ENCODE measurements around the gene CHCHD3. TPM values are rescaled to one million over a fixed set of nuclear protein-coding genes. Genes with fewer than 3 reads are reported as not detected.

CHCHD3 gene
- total and polyA plus RNA-seq, 2 experiments from 2014 or later, result 65.3 to 68.5 TPM

GRCh38 chr7:133011746-133012145 lies 70.1 kb downstream of the CHCHD3 start:
- Histone ChIP-seq H4K20me1 (ENCODE audit: insufficient read depth, poor library complexity, severe bottlenecking) (no peaks in the 10 kb centered on the region), H3K36me3 (replicated peaks; ENCODE audit: insufficient read depth, low read depth) (no peaks in the 10 kb centered on the region), H3K4me3 (no peak overlapping the region), H3K4me1 (ENCODE audit: insufficient read depth) (no peaks in the 10 kb centered on the region), H3K79me2 (peaks cover 31% of the 10 kb centered on the region), H3K9me3 (ENCODE audit: low read depth) (no peaks in the 10 kb centered on the region), H3K27ac (no peak overlapping the region), H3K27me3 (no peaks in the 10 kb centered on the region), H3K9me2 (replicated peaks; ENCODE audit: insufficient read depth) (no peaks in the 10 kb centered on the region), H2AFZ (no peak overlapping the region), H3K4me2 (no peak overlapping the region)
- TF ChIP-seq CTCF (IDR thresholded peaks at IDR 0.05; ENCODE audit: poor library complexity), result no peak
- no peak for TF ChIP-seq EZH2 (IDR thresholded peaks at IDR 0.05; ENCODE audit: borderline replicate concordance)
- no peak for TF ChIP-seq EZH2phosphoT487 (IDR thresholded peaks at IDR 0.05; ENCODE audit: low read depth, severe bottlenecking, unreplicated experiment)
- DNase-seq (ENCODE audit: low spot score), result no peak
- WGBS (ENCODE audit: low lambda C conversion rate, missing lambda C conversion rate), result 84% methylated on average over 5 of the region's 5 CpGs

GRCh38 chr7:133009426-133010252 lies 72.3 kb downstream of the CHCHD3 start:
- Histone ChIP-seq H3K4me3 (no peak overlapping the region), H3K9me3 (ENCODE audit: low read depth) (no peaks in the 10 kb centered on the region), H3K9me2 (replicated peaks; ENCODE audit: insufficient read depth) (no peaks in the 10 kb centered on the region), H3K27me3 (no peaks in the 10 kb centered on the region), H3K36me3 (replicated peaks; ENCODE audit: insufficient read depth, low read depth) (no peaks in the 10 kb centered on the region), H3K79me2 (peaks cover 34% of the 10 kb centered on the region), H3K4me1 (ENCODE audit: insufficient read depth) (no peaks in the 10 kb centered on the region), H4K20me1 (ENCODE audit: insufficient read depth, poor library complexity, severe bottlenecking) (no peaks in the 10 kb centered on the region), H3K4me2 (no peak overlapping the region), H3K27ac (no peak overlapping the region), H2AFZ (no peak overlapping the region)
- DNase-seq (ENCODE audit: low spot score), result peak; percentile 9
- TF ChIP-seq CTCF (IDR thresholded peaks at IDR 0.05; ENCODE audit: poor library complexity) (no peak), EZH2phosphoT487 (IDR thresholded peaks at IDR 0.05; ENCODE audit: low read depth, severe bottlenecking, unreplicated experiment) (no peak), EZH2 (IDR thresholded peaks at IDR 0.05; ENCODE audit: borderline replicate concordance) (no peak)
- WGBS (ENCODE audit: low lambda C conversion rate, missing lambda C conversion rate), result 84% methylated on average over 7 of the region's 7 CpGs

GRCh38 chr7:133007961-133008360 lies 73.9 kb downstream of the CHCHD3 start:
- WGBS (ENCODE audit: low lambda C conversion rate, missing lambda C conversion rate), result 86% methylated on average over 3 of the region's 3 CpGs
- Histone ChIP-seq H3K79me2 (peaks cover 31% of the 10 kb centered on the region), H4K20me1 (ENCODE audit: insufficient read depth, poor library complexity, severe bottlenecking) (no peaks in the 10 kb centered on the region), H3K4me2 (no peak overlapping the region), H3K36me3 (replicated peaks; ENCODE audit: insufficient read depth, low read depth) (no peaks in the 10 kb centered on the region), H3K9me2 (replicated peaks; ENCODE audit: insufficient read depth) (no peaks in the 10 kb centered on the region), H2AFZ (no peak overlapping the region), H3K4me1 (ENCODE audit: insufficient read depth) (no peaks in the 10 kb centered on the region), H3K27me3 (no peaks in the 10 kb centered on the region), H3K4me3 (no peak overlapping the region), H3K9me3 (ENCODE audit: low read depth) (no peaks in the 10 kb centered on the region), H3K27ac (no peak overlapping the region)
- no peak for DNase-seq (ENCODE audit: low spot score)
- no peak for TF ChIP-seq EZH2phosphoT487 (IDR thresholded peaks at IDR 0.05; ENCODE audit: low read depth, severe bottlenecking, unreplicated experiment)
- no peak for TF ChIP-seq EZH2 (IDR thresholded peaks at IDR 0.05; ENCODE audit: borderline replicate concordance)
- no peak for TF ChIP-seq CTCF (IDR thresholded peaks at IDR 0.05; ENCODE audit: poor library complexity)

Data from hepatocyte (in vitro differentiated cells).